ENCODE measurements around the gene ETNK2.

- TF ChIP-seq CTCF (IDR thresholded peaks at IDR 0.05 in 4 of 5, conservative IDR thresholded peaks at IDR 0.05 in 1 of 5): no peak
- no peak for TF ChIP-seq POLR2A (IDR thresholded peaks at IDR 0.05)
Measured at GRCh38 chr1:204139088-204139487, 12.8 kb downstream of the ETNK2 start.
